NB4 (cell line): Measurements from ENCODE around the gene SPACA4.

Experiments used
- MYC ChIP-seq: IDR thresholded peaks from 2 replicates; pipeline ENCODE4 v1.6.1; 2011; ENCODE audit warnings: low read depth, low read length
- POLR2A ChIP-seq: IDR thresholded peaks from 2 replicates; pipeline ENCODE4 v1.6.1; 2011; ENCODE audit warnings: mild to moderate bottlenecking; ENCODE audit not compliant: insufficient read length; ENCODE audit errors: extremely low read depth
- TF ChIP-seq, protein P1 (sequence below): IDR thresholded peaks from one replicate; pipeline ENCODE4 v1.5.1; 2012; ENCODE audit warnings: low read depth, low read length

GRCh38 chr19:48650974-48651682, 44.6 kb downstream of the SPACA4 start:
- TF ChIP-seq, protein P1, sequence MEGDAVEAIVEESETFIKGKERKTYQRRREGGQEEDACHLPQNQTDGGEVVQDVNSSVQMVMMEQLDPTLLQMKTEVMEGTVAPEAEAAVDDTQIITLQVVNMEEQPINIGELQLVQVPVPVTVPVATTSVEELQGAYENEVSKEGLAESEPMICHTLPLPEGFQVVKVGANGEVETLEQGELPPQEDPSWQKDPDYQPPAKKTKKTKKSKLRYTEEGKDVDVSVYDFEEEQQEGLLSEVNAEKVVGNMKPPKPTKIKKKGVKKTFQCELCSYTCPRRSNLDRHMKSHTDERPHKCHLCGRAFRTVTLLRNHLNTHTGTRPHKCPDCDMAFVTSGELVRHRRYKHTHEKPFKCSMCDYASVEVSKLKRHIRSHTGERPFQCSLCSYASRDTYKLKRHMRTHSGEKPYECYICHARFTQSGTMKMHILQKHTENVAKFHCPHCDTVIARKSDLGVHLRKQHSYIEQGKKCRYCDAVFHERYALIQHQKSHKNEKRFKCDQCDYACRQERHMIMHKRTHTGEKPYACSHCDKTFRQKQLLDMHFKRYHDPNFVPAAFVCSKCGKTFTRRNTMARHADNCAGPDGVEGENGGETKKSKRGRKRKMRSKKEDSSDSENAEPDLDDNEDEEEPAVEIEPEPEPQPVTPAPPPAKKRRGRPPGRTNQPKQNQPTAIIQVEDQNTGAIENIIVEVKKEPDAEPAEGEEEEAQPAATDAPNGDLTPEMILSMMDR: no peak
- TF ChIP-seq POLR2A: no peak
- no peak for TF ChIP-seq MYC
